GM23338 (cell line): Measurements from ENCODE around the gene MYOCOS.

Experiments
- CTCF ChIP-seq, 2 experiments: fragments of 200-600 bp in 1 of 2; sonication (generic) in 1 of 2; conservative IDR thresholded peaks; 2 replicates each; pipeline versions ENCODE4 v1.5.1 to v1.6.1; 2016 to 2017; ENCODE audit warnings: antibody characterized with exemption in 2 of 2, low read depth in 2 of 2, mild to moderate bottlenecking in 2 of 2, moderate library complexity in 1 of 2
- EZH2 ChIP-seq: fragments of 200-600 bp; sonication (generic); IDR thresholded peaks from one replicate; pipeline ENCODE4 v1.8.0; 2017; ENCODE audit warnings: antibody characterized with exemption, mild to moderate bottlenecking, low read depth; ENCODE audit not compliant: unreplicated experiment
- EZH2phosphoT487 ChIP-seq: fragments of 200-600 bp; sonication (generic); IDR thresholded peaks from one replicate; pipeline ENCODE4 v1.8.1; 2018; ENCODE audit warnings: antibody characterized with exemption; ENCODE audit not compliant: unreplicated experiment
- POLR2AphosphoS5 ChIP-seq: IDR thresholded peaks from 2 replicates; pipeline ENCODE4 v1.6.1; 2016; ENCODE audit warnings: antibody characterized with exemption, low read depth
- REST ChIP-seq: IDR thresholded peaks from one replicate; pipeline ENCODE4 v1.6.1; 2018; ENCODE audit warnings: antibody characterized with exemption; ENCODE audit not compliant: unreplicated experiment

- TF ChIP-seq CTCF (conservative IDR thresholded peaks at IDR 0.05; ENCODE audit: low read depth in 2 of 2), result no peak
- TF ChIP-seq EZH2phosphoT487, result no peak
- no peak for TF ChIP-seq EZH2
- TF ChIP-seq POLR2AphosphoS5, result no peak
- TF ChIP-seq REST, result no peak
Measured at GRCh38 chr1:171640225-171640624, 18.2 kb downstream of the MYOCOS start.
